Measurements from ENCODE around the gene SERPINI1.

DNA sequence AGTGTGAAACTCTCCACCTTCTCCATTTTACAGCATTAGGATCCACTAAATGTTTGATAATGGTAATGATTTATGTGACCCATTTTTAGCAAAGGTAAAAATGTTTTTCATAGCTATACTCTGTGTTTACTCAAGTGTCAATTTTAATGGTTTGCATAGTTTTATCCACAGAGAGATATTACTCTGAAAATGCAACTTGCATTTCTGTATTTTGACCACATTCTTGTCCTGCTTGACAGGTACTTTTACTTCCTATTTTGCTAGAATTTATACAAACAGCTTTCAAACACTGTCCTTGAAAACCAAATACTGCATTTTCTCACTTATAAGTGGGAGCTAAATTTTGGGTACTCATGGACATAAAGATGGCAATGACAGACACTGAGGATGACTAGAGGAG, 62.9 kb downstream of the SERPINI1 start:
- TF ChIP-seq NFYB (CRISPR knock-in tag; conservative IDR thresholded peaks at IDR 0.05; ENCODE audit: low read depth) (no peak), NR3C1 (CRISPR knock-in tag; conservative IDR thresholded peaks at IDR 0.05; ENCODE audit: low read depth) (no peak), TP53 (CRISPR knock-in tag; IDR thresholded peaks at IDR 0.05) (no peak), IRF2 (CRISPR knock-in tag; IDR thresholded peaks at IDR 0.05; ENCODE audit: borderline replicate concordance, low read depth) (no peak), MXD4 (CRISPR knock-in tag; IDR thresholded peaks at IDR 0.05; ENCODE audit: borderline replicate concordance) (no peak), ZNF317 (CRISPR knock-in tag; IDR thresholded peaks at IDR 0.05; ENCODE audit: borderline replicate concordance, low read depth) (no peak), SMAD3 (CRISPR knock-in tag; IDR thresholded peaks at IDR 0.05; ENCODE audit: borderline replicate concordance) (no peak), ZNF121 (CRISPR knock-in tag; IDR thresholded peaks at IDR 0.05) (no peak)
- TF ChIP-seq, protein P1, sequence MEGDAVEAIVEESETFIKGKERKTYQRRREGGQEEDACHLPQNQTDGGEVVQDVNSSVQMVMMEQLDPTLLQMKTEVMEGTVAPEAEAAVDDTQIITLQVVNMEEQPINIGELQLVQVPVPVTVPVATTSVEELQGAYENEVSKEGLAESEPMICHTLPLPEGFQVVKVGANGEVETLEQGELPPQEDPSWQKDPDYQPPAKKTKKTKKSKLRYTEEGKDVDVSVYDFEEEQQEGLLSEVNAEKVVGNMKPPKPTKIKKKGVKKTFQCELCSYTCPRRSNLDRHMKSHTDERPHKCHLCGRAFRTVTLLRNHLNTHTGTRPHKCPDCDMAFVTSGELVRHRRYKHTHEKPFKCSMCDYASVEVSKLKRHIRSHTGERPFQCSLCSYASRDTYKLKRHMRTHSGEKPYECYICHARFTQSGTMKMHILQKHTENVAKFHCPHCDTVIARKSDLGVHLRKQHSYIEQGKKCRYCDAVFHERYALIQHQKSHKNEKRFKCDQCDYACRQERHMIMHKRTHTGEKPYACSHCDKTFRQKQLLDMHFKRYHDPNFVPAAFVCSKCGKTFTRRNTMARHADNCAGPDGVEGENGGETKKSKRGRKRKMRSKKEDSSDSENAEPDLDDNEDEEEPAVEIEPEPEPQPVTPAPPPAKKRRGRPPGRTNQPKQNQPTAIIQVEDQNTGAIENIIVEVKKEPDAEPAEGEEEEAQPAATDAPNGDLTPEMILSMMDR (IDR thresholded peaks at IDR 0.05): no peak
- TF ChIP-seq, protein P2, sequence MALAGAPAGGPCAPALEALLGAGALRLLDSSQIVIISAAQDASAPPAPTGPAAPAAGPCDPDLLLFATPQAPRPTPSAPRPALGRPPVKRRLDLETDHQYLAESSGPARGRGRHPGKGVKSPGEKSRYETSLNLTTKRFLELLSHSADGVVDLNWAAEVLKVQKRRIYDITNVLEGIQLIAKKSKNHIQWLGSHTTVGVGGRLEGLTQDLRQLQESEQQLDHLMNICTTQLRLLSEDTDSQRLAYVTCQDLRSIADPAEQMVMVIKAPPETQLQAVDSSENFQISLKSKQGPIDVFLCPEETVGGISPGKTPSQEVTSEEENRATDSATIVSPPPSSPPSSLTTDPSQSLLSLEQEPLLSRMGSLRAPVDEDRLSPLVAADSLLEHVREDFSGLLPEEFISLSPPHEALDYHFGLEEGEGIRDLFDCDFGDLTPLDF (CRISPR knock-in tag; IDR thresholded peaks at IDR 0.05): no peak
- TF ChIP-seq, protein P3, sequence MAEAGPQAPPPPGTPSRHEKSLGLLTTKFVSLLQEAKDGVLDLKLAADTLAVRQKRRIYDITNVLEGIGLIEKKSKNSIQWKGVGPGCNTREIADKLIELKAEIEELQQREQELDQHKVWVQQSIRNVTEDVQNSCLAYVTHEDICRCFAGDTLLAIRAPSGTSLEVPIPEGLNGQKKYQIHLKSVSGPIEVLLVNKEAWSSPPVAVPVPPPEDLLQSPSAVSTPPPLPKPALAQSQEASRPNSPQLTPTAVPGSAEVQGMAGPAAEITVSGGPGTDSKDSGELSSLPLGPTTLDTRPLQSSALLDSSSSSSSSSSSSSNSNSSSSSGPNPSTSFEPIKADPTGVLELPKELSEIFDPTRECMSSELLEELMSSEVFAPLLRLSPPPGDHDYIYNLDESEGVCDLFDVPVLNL (CRISPR knock-in tag; IDR thresholded peaks at IDR 0.05; ENCODE audit: borderline replicate concordance, low read depth): no peak
- TF ChIP-seq, protein P4, sequence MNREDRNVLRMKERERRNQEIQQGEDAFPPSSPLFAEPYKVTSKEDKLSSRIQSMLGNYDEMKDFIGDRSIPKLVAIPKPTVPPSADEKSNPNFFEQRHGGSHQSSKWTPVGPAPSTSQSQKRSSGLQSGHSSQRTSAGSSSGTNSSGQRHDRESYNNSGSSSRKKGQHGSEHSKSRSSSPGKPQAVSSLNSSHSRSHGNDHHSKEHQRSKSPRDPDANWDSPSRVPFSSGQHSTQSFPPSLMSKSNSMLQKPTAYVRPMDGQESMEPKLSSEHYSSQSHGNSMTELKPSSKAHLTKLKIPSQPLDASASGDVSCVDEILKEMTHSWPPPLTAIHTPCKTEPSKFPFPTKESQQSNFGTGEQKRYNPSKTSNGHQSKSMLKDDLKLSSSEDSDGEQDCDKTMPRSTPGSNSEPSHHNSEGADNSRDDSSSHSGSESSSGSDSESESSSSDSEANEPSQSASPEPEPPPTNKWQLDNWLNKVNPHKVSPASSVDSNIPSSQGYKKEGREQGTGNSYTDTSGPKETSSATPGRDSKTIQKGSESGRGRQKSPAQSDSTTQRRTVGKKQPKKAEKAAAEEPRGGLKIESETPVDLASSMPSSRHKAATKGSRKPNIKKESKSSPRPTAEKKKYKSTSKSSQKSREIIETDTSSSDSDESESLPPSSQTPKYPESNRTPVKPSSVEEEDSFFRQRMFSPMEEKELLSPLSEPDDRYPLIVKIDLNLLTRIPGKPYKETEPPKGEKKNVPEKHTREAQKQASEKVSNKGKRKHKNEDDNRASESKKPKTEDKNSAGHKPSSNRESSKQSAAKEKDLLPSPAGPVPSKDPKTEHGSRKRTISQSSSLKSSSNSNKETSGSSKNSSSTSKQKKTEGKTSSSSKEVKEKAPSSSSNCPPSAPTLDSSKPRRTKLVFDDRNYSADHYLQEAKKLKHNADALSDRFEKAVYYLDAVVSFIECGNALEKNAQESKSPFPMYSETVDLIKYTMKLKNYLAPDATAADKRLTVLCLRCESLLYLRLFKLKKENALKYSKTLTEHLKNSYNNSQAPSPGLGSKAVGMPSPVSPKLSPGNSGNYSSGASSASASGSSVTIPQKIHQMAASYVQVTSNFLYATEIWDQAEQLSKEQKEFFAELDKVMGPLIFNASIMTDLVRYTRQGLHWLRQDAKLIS (CRISPR knock-in tag; IDR thresholded peaks at IDR 0.05; ENCODE audit: borderline replicate concordance): no peak
